DND-41 (cell line): ENCODE data around the gene GOLGA6A.
"Not testable (repeated sequence)": the region's sequence is repeated elsewhere in the genome, so short reads cannot be mapped to it uniquely, and the experiment has no call there.

Source experiments
- CTCF ChIP-seq: IDR thresholded peaks from 2 replicates; pipeline ENCODE4 v1.5.1; 2012; ENCODE audit warnings: borderline replicate concordance, low read length, moderate library complexity, mild to moderate bottlenecking; ENCODE audit not compliant: poor library complexity, severe bottlenecking; ENCODE audit errors: extremely low read depth
- EZH2 ChIP-seq: IDR thresholded peaks from 3 replicates; pipeline ENCODE4 v1.6.1; 2012; ENCODE audit warnings: borderline replicate concordance, low read depth, mild to moderate bottlenecking, moderate library complexity, low read length, inconsistent platforms; ENCODE audit not compliant: severe bottlenecking

- TF ChIP-seq CTCF, EZH2: not testable (repeated sequence)
Observed at GRCh38 chr15:74095610-74096009, 13.3 kb upstream of the GOLGA6A start.
